ENCODE results near the gene TIFAB. TPM values are rescaled to one million over a fixed set of nuclear protein-coding genes. Genes with fewer than 3 reads are reported as not detected.

Gene TIFAB
- polyA plus RNA-seq, 1 of the 3 experiments (the other 2 are of a cell fraction) = not detected

DNA sequence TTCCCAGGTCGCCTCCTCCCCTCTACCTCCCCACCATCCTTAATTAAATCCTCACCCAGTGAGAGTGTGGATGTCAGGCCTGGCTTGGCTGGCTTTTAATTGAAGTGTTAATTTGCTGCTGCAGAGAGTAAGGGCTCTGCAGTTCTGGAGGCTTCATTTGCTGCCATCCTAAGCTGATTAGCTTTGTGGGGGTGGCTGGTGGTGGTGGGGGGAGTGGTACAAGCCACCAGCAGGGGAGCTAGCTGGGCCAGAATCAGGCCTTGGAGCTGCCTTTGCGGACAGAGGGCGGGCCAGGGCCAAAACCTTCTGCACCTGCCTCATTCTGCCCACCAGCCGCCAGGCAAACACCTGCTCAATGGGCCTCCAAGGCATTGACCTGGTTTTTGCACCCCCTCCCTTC is 26.8 kb upstream of the TIFAB start:
- Histone ChIP-seq H3K4me1 (ENCODE audit: control insufficient read depth in 1 of 2, insufficient read depth in 2 of 2, low read depth in 1 of 2, low read length in 1 of 2) (peaks cover 0 to 2% of the 10 kb centered on the region in 2 experiments; a peak in 1 of 4 replicates), H2AFZ (ENCODE audit: low read depth) (no peak overlapping the region), H3K36me3 (replicated peaks in 1 of 2; ENCODE audit: control insufficient read depth in 1 of 2, insufficient read depth in 2 of 2, low read length in 1 of 2) (no peaks in the 10 kb centered on the region), H3K9me3 (no peaks in the 10 kb centered on the region), H3K4me3 (ENCODE audit: low read depth in 2 of 2, low read length in 1 of 2) (no peak overlapping the region), H3K4me2 (no peak overlapping the region), H3K27ac (ENCODE audit: low read depth in 2 of 2, low read length in 1 of 2) (no peak overlapping the region), H3K27me3 (ENCODE audit: insufficient read depth) (no peaks in the 10 kb centered on the region; the same call in none of the 2 replicates), H4K20me1 (ENCODE audit: insufficient read depth) (no peaks in the 10 kb centered on the region), H3K79me2 (ENCODE audit: insufficient read depth) (no peaks in the 10 kb centered on the region), H3F3A (replicated peaks; ENCODE audit: insufficient read depth) (no peaks in the 10 kb centered on the region), H3K9me2 (no peaks in the 10 kb centered on the region), H3K9ac (no peak overlapping the region)
- DNase-seq = no peak
- ChIA-PET POLR2A (no interaction called here), CTCF (interaction anchor here (0.7 to 3.9 kb wide), 7 partner anchors 9 to 75 kb away, joined by 3 to 52 read pairs (median 4); no protein-coding TSS in a partner anchor)
- TF ChIP-seq, protein P1, sequence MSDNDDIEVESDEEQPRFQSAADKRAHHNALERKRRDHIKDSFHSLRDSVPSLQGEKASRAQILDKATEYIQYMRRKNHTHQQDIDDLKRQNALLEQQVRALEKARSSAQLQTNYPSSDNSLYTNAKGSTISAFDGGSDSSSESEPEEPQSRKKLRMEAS (IDR thresholded peaks at IDR 0.05; ENCODE audit: low read depth) = no peak
- TF ChIP-seq TAF1 (IDR thresholded peaks at IDR 0.05; ENCODE audit: borderline replicate concordance, low read depth, low read length) = no peak
- TF ChIP-seq, protein P2, sequence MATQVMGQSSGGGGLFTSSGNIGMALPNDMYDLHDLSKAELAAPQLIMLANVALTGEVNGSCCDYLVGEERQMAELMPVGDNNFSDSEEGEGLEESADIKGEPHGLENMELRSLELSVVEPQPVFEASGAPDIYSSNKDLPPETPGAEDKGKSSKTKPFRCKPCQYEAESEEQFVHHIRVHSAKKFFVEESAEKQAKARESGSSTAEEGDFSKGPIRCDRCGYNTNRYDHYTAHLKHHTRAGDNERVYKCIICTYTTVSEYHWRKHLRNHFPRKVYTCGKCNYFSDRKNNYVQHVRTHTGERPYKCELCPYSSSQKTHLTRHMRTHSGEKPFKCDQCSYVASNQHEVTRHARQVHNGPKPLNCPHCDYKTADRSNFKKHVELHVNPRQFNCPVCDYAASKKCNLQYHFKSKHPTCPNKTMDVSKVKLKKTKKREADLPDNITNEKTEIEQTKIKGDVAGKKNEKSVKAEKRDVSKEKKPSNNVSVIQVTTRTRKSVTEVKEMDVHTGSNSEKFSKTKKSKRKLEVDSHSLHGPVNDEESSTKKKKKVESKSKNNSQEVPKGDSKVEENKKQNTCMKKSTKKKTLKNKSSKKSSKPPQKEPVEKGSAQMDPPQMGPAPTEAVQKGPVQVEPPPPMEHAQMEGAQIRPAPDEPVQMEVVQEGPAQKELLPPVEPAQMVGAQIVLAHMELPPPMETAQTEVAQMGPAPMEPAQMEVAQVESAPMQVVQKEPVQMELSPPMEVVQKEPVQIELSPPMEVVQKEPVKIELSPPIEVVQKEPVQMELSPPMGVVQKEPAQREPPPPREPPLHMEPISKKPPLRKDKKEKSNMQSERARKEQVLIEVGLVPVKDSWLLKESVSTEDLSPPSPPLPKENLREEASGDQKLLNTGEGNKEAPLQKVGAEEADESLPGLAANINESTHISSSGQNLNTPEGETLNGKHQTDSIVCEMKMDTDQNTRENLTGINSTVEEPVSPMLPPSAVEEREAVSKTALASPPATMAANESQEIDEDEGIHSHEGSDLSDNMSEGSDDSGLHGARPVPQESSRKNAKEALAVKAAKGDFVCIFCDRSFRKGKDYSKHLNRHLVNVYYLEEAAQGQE (IDR thresholded peaks at IDR 0.05; ENCODE audit: low read depth, low read length) = no peak
- TF ChIP-seq, protein P3, sequence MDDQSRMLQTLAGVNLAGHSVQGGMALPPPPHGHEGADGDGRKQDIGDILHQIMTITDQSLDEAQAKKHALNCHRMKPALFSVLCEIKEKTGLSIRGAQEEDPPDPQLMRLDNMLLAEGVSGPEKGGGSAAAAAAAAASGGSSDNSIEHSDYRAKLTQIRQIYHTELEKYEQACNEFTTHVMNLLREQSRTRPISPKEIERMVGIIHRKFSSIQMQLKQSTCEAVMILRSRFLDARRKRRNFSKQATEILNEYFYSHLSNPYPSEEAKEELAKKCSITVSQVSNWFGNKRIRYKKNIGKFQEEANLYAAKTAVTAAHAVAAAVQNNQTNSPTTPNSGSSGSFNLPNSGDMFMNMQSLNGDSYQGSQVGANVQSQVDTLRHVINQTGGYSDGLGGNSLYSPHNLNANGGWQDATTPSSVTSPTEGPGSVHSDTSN (IDR thresholded peaks at IDR 0.05) = no peak
- TF ChIP-seq TEAD4 (IDR thresholded peaks at IDR 0.05; ENCODE audit: borderline replicate concordance, insufficient read depth) = no peak
- TF ChIP-seq SMC3 (IDR thresholded peaks at IDR 0.05; ENCODE audit: low read depth, low read length) = no peak
- no peak for TF ChIP-seq ELF1 (IDR thresholded peaks at IDR 0.05)
- TF ChIP-seq RAD21 (IDR thresholded peaks at IDR 0.05; ENCODE audit: low read length) = no peak
- TF ChIP-seq MEF2A (IDR thresholded peaks at IDR 0.05; ENCODE audit: borderline replicate concordance, low read depth) = no peak
- TF ChIP-seq RXRA (IDR thresholded peaks at IDR 0.05; ENCODE audit: borderline replicate concordance, low read depth) = no peak
- TF ChIP-seq YY1 (IDR thresholded peaks at IDR 0.05; ENCODE audit: low read depth) = no peak
- TF ChIP-seq JUND (IDR thresholded peaks at IDR 0.05) = no peak
- TF ChIP-seq FOSL2 (IDR thresholded peaks at IDR 0.05; ENCODE audit: borderline replicate concordance, low read depth) = no peak
- TF ChIP-seq NRF1 (IDR thresholded peaks at IDR 0.05; ENCODE audit: low read depth, low read length) = no peak
- TF ChIP-seq, protein P4, sequence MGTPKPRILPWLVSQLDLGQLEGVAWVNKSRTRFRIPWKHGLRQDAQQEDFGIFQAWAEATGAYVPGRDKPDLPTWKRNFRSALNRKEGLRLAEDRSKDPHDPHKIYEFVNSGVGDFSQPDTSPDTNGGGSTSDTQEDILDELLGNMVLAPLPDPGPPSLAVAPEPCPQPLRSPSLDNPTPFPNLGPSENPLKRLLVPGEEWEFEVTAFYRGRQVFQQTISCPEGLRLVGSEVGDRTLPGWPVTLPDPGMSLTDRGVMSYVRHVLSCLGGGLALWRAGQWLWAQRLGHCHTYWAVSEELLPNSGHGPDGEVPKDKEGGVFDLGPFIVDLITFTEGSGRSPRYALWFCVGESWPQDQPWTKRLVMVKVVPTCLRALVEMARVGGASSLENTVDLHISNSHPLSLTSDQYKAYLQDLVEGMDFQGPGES (IDR thresholded peaks at IDR 0.05; ENCODE audit: low read depth, low read length) = no peak
- no peak for TF ChIP-seq SIN3A (IDR thresholded peaks at IDR 0.05; ENCODE audit: borderline replicate concordance, low read depth, low read length)
- no peak for TF ChIP-seq NFIC (IDR thresholded peaks at IDR 0.05; ENCODE audit: borderline replicate concordance)
- no peak for TF ChIP-seq FOXM1 (IDR thresholded peaks at IDR 0.05; ENCODE audit: low read depth)
- TF ChIP-seq, protein P5, sequence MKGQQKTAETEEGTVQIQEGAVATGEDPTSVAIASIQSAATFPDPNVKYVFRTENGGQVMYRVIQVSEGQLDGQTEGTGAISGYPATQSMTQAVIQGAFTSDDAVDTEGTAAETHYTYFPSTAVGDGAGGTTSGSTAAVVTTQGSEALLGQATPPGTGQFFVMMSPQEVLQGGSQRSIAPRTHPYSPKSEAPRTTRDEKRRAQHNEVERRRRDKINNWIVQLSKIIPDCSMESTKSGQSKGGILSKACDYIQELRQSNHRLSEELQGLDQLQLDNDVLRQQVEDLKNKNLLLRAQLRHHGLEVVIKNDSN (IDR thresholded peaks at IDR 0.05; ENCODE audit: borderline replicate concordance, low read depth) = no peak
- no peak for TF ChIP-seq GATA2 (CRISPR knock-in tag; IDR thresholded peaks at IDR 0.05)
- 50% methylated on average over 4 of the region's 4 CpGs for WGBS (ENCODE audit: low lambda C conversion rate)
